Keratinocyte (primary cell): ENCODE results near the gene PAGE3. TPM values are rescaled to one million over a fixed set of nuclear protein-coding genes. Genes with fewer than 3 reads are reported as not detected.

Experiments used
- DNase-seq: peaks from one replicate; pipeline ENCODE4 v3.0.0-alpha.2; 2011; ENCODE audit warnings: low read depth, missing footprints, low spot score
- FAIRE-seq: peaks from 2 replicates; lab custom pipeline; 2011; peaks lifted over from hg19 to GRCh38; lab: Jason Lieb, UNC
- H2AFZ ChIP-seq: 2 replicates; pipeline ENCODE4 v1.6.0; 2012; ENCODE audit warnings: low read length, control low read depth, inconsistent platforms; ENCODE audit not compliant: control insufficient read depth
- H3K27ac ChIP-seq: 2 replicates; pipeline ENCODE4 v1.5.1; 2011; ENCODE audit warnings: low read length; ENCODE audit not compliant: control insufficient read depth, insufficient read depth
- H3K27me3 ChIP-seq: 3 replicates; pipeline ENCODE4 v1.6.0; 2011; ENCODE audit warnings: low read length; ENCODE audit not compliant: control insufficient read depth, insufficient read depth; ENCODE audit errors: extremely low read depth
- H3K36me3 ChIP-seq, 2 experiments: 2 replicates in 1 of 2; 3 replicates in 1 of 2; pipeline ENCODE4 v1.5.1; 2011; ENCODE audit warnings: low read length in 2 of 2, mild to moderate bottlenecking in 1 of 2; ENCODE audit not compliant: control insufficient read depth in 2 of 2, insufficient read depth in 2 of 2; ENCODE audit errors: extremely low read depth in 1 of 2
- H3K4me1 ChIP-seq: 3 replicates; pipeline ENCODE4 v1.5.1; 2011; ENCODE audit warnings: low read length; ENCODE audit not compliant: control insufficient read depth, insufficient read depth; ENCODE audit errors: extremely low read depth
- H3K4me2 ChIP-seq: 3 replicates; pipeline ENCODE4 v1.6.0; 2011; ENCODE audit warnings: low read depth, low read length; ENCODE audit not compliant: control insufficient read depth, insufficient read depth; ENCODE audit errors: extremely low read depth
- H3K4me3 ChIP-seq, 3 experiments: fragments of 200-600 bp in 1 of 3; sonication (generic) in 1 of 3; 2 replicates in 2 of 3; 3 replicates in 1 of 3; pipeline ENCODE4 v1.5.1; 2011 to 2016; ENCODE audit warnings: low read length in 3 of 3, mild to moderate bottlenecking in 3 of 3, control low read depth in 2 of 3, inconsistent platforms in 1 of 3, low read depth in 1 of 3, mixed read lengths in 1 of 3, mixed run types in 1 of 3, moderate library complexity in 1 of 3; ENCODE audit not compliant: control insufficient read depth in 2 of 3, insufficient read depth in 2 of 3; ENCODE audit errors: extremely low read depth in 1 of 3
- H3K79me2 ChIP-seq: 2 replicates; pipeline ENCODE4 v1.6.0; 2012; ENCODE audit warnings: low read length; ENCODE audit not compliant: control insufficient read depth, insufficient read depth
- H3K9ac ChIP-seq: 3 replicates; pipeline ENCODE4 v1.6.0; 2011; ENCODE audit warnings: low read length; ENCODE audit not compliant: control insufficient read depth, insufficient read depth; ENCODE audit errors: extremely low read depth
- H3K9me1 ChIP-seq: 3 replicates; pipeline ENCODE4 v1.6.0; 2011; ENCODE audit warnings: low read length; ENCODE audit not compliant: control insufficient read depth, insufficient read depth; ENCODE audit errors: extremely low read depth
- H3K9me3 ChIP-seq: 2 replicates; pipeline ENCODE4 v1.5.1; 2012; ENCODE audit warnings: low read depth, low read length; ENCODE audit not compliant: control insufficient read depth
- H4K20me1 ChIP-seq: 3 replicates; pipeline ENCODE4 v1.6.0; 2011; ENCODE audit warnings: low read length; ENCODE audit not compliant: control insufficient read depth, insufficient read depth; ENCODE audit errors: extremely low read depth
- EZH2 ChIP-seq: IDR thresholded peaks from one replicate; pipeline ENCODE4 v1.6.1; 2012; ENCODE audit warnings: inconsistent platforms, mild to moderate bottlenecking, low read length, moderate library complexity
- dilution Hi-C: fragments of 300-500 bp; cut with MboI; formaldehyde crosslinking; loops from one replicate; pipeline ENCODE4 v1.7.0; 2020; ENCODE audit warnings: low sequenced_read_pairs; ENCODE audit not compliant: extremely low pct_ligation_motif_present
- polyA plus RNA-seq, 5 experiments: library from polyadenylated mRNA; depleted of rRNA in 3 of 5; stranded (reverse) in 3 of 5; stranded (forward) in 1 of 5; unstranded in 1 of 5; fragments of >200 nt; gene quantifications; 1 replicate in 1 of 5; 2 replicates in 3 of 5; 3 replicates in 1 of 5; pipeline versions ENCODE4 v1.2.1 to v1.2.3, GENCODE V29; 2011 to 2012; ENCODE audit warnings: missing spikeins in 2 of 5, low read depth in 1 of 5, low replicate concordance in 1 of 5
- TF ChIP-seq, protein P1 (sequence below), 3 experiments: IDR thresholded peaks in 1 of 3; conservative IDR thresholded peaks in 1 of 3; optimal IDR thresholded peaks in 1 of 3; 2 replicates in 2 of 3; 3 replicates in 1 of 3; pipeline versions ENCODE3 to v1.5.1; 2011; ENCODE audit warnings: low read length in 3 of 3, mild to moderate bottlenecking in 3 of 3, moderate library complexity in 2 of 3, control low read depth in 1 of 3, inconsistent platforms in 1 of 3; ENCODE audit not compliant: insufficient read depth in 2 of 3; ENCODE audit errors: extremely low read depth in 1 of 3

PAGE3 gene
- polyA plus RNA-seq, 1 donor (not counting 4 experiments of a cell fraction or from before 2014, with no cell fraction given): not detected

DNA sequence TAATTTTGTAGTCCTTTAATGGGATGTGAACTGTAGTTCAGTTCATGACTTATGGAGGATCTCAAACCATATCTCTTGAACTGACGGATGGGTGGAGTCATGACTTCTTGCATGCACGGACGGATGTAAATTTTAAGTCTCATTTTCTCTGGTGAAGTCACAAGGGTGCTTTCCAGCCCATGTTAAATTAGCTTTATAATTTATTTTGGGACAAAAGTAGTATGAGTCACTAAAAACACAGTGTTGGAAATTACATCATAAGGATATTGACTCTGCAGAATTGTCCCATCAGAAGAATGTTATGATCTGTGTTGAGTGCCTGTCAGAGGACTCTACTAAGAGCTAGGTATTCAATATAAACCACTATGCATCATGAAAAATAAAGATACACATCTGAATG, 51.3 kb downstream of the PAGE3 start:
- Histone ChIP-seq H4K20me1 (no peaks in the 10 kb centered on the region), H3K4me3 (no peak overlapping the region), H3K9me1 (no peaks in the 10 kb centered on the region), H3K79me2 (no peaks in the 10 kb centered on the region), H2AFZ (no peak overlapping the region), H3K9ac (no peak overlapping the region), H3K9me3 (no peaks in the 10 kb centered on the region), H3K36me3 (no peaks in the 10 kb centered on the region), H3K27ac (no peak overlapping the region), H3K4me2 (no peak overlapping the region), H3K4me1 (no peaks in the 10 kb centered on the region), H3K27me3 (no peaks in the 10 kb centered on the region)
- TF ChIP-seq, protein P1, sequence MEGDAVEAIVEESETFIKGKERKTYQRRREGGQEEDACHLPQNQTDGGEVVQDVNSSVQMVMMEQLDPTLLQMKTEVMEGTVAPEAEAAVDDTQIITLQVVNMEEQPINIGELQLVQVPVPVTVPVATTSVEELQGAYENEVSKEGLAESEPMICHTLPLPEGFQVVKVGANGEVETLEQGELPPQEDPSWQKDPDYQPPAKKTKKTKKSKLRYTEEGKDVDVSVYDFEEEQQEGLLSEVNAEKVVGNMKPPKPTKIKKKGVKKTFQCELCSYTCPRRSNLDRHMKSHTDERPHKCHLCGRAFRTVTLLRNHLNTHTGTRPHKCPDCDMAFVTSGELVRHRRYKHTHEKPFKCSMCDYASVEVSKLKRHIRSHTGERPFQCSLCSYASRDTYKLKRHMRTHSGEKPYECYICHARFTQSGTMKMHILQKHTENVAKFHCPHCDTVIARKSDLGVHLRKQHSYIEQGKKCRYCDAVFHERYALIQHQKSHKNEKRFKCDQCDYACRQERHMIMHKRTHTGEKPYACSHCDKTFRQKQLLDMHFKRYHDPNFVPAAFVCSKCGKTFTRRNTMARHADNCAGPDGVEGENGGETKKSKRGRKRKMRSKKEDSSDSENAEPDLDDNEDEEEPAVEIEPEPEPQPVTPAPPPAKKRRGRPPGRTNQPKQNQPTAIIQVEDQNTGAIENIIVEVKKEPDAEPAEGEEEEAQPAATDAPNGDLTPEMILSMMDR (optimal IDR thresholded peaks at IDR 0.05 in 1 of 3, IDR thresholded peaks at IDR 0.05 in 1 of 3, conservative IDR thresholded peaks at IDR 0.05 in 1 of 3; ENCODE audit: extremely low read depth in 1 of 3, insufficient read depth in 2 of 3, low read length in 3 of 3): no peak
- no peak for TF ChIP-seq EZH2
- FAIRE-seq: no peak
- no peak for DNase-seq
- dilution Hi-C loops: no loop called here

DNA sequence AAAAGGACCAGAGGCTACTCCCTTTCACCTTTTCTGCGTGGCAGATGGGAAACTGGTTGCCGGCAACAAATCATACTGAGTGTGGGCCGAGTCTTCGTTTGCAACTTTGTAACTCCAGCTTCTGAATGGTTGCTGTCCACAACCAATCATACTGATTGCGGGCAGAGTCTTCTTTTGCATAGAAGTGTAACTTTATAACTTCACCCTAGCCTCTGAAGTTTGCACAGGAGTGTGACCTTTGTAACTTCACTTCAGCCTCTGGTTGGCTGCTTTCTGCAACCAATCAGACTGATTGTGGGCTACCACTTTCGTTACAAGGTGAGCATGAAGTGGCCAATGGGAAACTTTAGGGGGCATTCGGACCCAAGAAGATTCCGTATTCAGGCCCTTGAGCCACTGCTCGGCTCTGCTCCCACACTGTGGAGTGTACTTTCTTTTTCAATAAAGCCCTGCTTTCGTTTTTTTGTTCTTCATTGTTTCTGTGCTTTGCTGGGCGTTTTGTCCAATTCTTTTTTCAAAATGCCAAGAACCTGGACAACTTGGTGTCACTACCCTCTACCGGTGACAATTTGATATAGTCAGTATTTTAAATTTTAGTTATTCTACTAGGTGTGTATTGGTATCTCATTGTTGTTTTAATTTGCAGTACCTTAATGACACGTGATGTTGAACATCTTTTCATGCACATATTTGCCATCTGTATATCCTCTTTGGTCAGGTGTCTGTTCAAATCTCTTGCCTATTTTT, 53.6 kb downstream of the PAGE3 start:
- dilution Hi-C loops: no loop called here
- no peaks in the 10 kb centered on the region for H4K20me1 ChIP-seq
- no peaks in the 10 kb centered on the region for H3K79me2 ChIP-seq
- H3K36me3 ChIP-seq: no peaks in the 10 kb centered on the region
- no peaks in the 10 kb centered on the region for H3K4me1 ChIP-seq
- TF ChIP-seq EZH2: no peak
- TF ChIP-seq, protein P1 (optimal IDR thresholded peaks at IDR 0.05 in 1 of 3, IDR thresholded peaks at IDR 0.05 in 1 of 3, conservative IDR thresholded peaks at IDR 0.05 in 1 of 3; ENCODE audit: extremely low read depth in 1 of 3, insufficient read depth in 2 of 3, low read length in 3 of 3): no peak
- FAIRE-seq (no peak), DNase-seq (no peak)
- no peak overlapping the region for H3K4me3 ChIP-seq
- no peak overlapping the region for H3K9ac ChIP-seq
- H3K27me3 ChIP-seq: no peaks in the 10 kb centered on the region
- no peak overlapping the region for H3K4me2 ChIP-seq
- no peak overlapping the region for H3K27ac ChIP-seq
- no peaks in the 10 kb centered on the region for H3K9me1 ChIP-seq
- H2AFZ ChIP-seq: no peak overlapping the region
- H3K9me3 ChIP-seq: no peaks in the 10 kb centered on the region

Other genes starting within 250 kb of the PAGE3 start
- not detected in 3 replicates for gene ALAS2, start 233.9 kb downstream of the PAGE3 start, polyA plus RNA-seq
- not detected in 3 replicates for gene PAGE2B, start 189.9 kb downstream of the PAGE3 start, polyA plus RNA-seq
- gene PAGE2, start 175.9 kb downstream of the PAGE3 start, polyA plus RNA-seq: not detected in 3 replicates
- gene PAGE5, start 44.6 kb downstream of the PAGE3 start, polyA plus RNA-seq: not detected in 3 replicates
- gene MAGEH1, start 187.2 kb upstream of the PAGE3 start, polyA plus RNA-seq: 5.8 to 6.7 TPM (median 6.2 TPM) in 3 replicates
- 0.28 to 0.57 TPM (median 0.39 TPM) in 3 replicates for gene USP51, start 224.9 kb upstream of the PAGE3 start, polyA plus RNA-seq